Ishikawa (cell line): ENCODE data around the gene SLC6A14.

Experiments used
- CEBPB ChIP-seq: IDR thresholded peaks from 2 replicates; pipeline ENCODE4 v1.6.1; 2012
- CREB1 ChIP-seq: IDR thresholded peaks from 2 replicates; pipeline ENCODE4 v1.6.1; 2012; ENCODE audit warnings: low read depth
- EGR1 ChIP-seq: IDR thresholded peaks from 2 replicates; pipeline ENCODE4 v1.6.1; 2012
- FOXM1 ChIP-seq: IDR thresholded peaks from 2 replicates; pipeline ENCODE4 v1.6.1; 2012; ENCODE audit warnings: low read depth, borderline replicate concordance
- MAX ChIP-seq: IDR thresholded peaks from 2 replicates; pipeline ENCODE4 v1.6.1; 2012
- REST ChIP-seq: IDR thresholded peaks from 2 replicates; pipeline ENCODE4 v1.6.1; 2012; ENCODE audit warnings: low read depth, mild to moderate bottlenecking
- TAF1 ChIP-seq: IDR thresholded peaks from 2 replicates; pipeline ENCODE4 v1.6.1; 2012; ENCODE audit warnings: low read depth, mild to moderate bottlenecking
- TCF12 ChIP-seq: IDR thresholded peaks from 2 replicates; pipeline ENCODE4 v1.6.1; 2012; ENCODE audit warnings: low read depth
- TEAD4 ChIP-seq: IDR thresholded peaks from 2 replicates; pipeline ENCODE4 v1.6.1; 2012
- ZBTB7A ChIP-seq: IDR thresholded peaks from 2 replicates; pipeline ENCODE4 v1.6.1; 2012; ENCODE audit warnings: low read depth

GRCh38 chrX:116417968-116418367 lies 18.4 kb upstream of the SLC6A14 start:
- TF ChIP-seq CEBPB, result no peak
- TF ChIP-seq EGR1, result no peak
- no peak for TF ChIP-seq TCF12
- TF ChIP-seq REST, result no peak
- TF ChIP-seq TEAD4, result no peak
- no peak for TF ChIP-seq MAX
- no peak for TF ChIP-seq ZBTB7A
- TF ChIP-seq TAF1, result no peak
- TF ChIP-seq CREB1, result no peak
- TF ChIP-seq FOXM1, result no peak
